GM12892 (cell line): Measurements from ENCODE around the gene MAFB.

Experiments used
- POLR2A ChIP-seq: IDR thresholded peaks from 2 replicates; pipeline ENCODE4 v1.6.1; 2011; ENCODE audit warnings: low read depth, low read length, control low read depth
- POLR2AphosphoS5 ChIP-seq: IDR thresholded peaks from 2 replicates; pipeline ENCODE4 v1.6.1; 2011; ENCODE audit warnings: low read depth, low read length, control low read depth
- TAF1 ChIP-seq: IDR thresholded peaks from 2 replicates; pipeline ENCODE4 v1.6.1; 2011; ENCODE audit warnings: low read depth, mild to moderate bottlenecking, control low read depth, low read length, borderline replicate concordance

GRCh38 chr20:40683221-40683893 is 5.7 kb downstream of the MAFB start:
- TF ChIP-seq POLR2A, result no peak
- no peak for TF ChIP-seq TAF1
- no peak for TF ChIP-seq POLR2AphosphoS5
